HG03108 (cell line): ENCODE measurements around the gene SEC14L1.
"Not testable (repeated sequence)": the region's sequence is repeated elsewhere in the genome, so short reads cannot be mapped to it uniquely, and the experiment has no call there.

Source experiments
- ATAC-seq: cut with Tn5 transposase; IDR thresholded peaks from one replicate; pipeline ENCODE4 v1.9.1; 2021; ENCODE audit warnings: moderate library complexity; ENCODE audit not compliant: unreplicated experiment

Gene SEC14L1

DNA sequence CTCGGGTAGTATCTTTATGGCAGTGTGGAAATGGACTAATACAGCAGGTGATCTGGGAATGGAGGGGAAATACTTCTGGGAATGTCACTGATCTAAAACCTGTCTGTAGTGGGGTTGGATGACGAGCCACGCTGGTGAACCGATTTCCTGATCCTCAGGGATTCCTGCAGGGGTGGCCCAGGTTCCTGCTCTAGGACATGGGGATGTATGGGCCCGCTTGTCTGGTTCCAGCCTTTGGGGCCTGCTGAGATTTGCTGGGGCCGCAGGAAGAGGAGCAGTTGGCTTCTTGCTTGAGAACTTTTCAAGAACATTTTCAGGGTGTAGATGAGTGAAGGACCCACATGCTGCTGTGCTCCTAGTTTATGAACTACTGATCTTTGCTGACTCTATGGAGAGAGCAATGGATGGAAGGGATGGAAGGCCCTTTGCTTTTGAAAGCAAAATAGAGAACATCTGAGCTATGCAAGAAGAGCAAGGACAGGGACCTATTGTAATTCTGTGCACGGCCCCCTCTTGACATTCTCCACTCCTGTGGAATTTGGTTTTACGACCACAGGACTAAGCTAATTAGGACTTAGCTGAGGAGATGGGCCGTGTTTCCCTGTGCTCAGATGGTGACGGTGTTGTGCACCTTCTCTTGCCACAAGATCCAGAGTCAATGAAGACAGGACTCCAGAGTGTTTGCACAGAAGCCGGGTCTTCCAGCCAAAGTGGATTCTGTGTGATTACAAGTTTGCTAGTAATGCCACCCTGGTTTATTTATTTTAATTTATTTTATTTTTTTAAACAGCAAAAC lies 90.5 kb downstream of the SEC14L1 start:
- ATAC-seq, result no peak

DNA sequence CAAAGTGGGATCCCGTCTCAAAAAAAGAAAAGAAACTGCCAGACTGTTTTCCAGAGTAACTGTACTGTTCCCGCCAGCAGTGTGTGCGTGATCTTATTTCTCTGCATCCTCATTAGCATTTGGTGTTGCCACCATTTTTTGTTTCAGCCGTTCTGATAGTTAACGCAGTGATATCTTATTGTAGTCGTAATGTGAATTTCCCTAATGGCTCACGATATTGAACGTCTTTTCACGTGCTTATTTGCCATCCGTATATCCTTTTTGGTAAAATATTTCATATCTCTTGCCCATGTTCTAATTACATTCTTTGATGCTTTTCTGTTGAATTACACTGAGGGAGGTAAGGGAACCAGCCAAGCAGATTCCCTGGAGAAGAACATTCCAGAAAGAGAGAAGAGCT lies 92.4 kb downstream of the SEC14L1 start:
- ATAC-seq, result no peak

- no peak for ATAC-seq
Measured at GRCh38 chr17:77233635-77234334, 93.0 kb downstream of the SEC14L1 start.

DNA sequence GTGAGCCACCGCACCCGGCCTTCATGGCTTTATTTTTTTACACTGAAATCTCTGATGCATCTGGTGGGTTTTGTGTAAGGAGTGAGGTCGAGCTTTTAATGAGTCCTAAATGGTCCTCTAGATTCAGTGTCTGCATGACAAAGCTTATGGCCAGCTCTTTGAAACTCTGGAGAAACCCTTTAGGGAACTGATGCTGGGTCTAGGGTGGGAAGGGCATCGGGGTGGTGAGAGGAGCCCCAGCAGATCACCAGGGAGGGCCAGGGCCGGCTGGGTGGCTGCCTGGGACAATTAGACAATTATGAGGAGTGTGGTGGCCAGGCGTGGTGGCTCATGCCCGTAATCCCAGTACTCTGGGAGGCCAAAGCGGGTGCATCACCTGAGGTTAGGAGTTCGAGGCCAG lies 93.9 kb downstream of the SEC14L1 start:
- no peak for ATAC-seq

DNA sequence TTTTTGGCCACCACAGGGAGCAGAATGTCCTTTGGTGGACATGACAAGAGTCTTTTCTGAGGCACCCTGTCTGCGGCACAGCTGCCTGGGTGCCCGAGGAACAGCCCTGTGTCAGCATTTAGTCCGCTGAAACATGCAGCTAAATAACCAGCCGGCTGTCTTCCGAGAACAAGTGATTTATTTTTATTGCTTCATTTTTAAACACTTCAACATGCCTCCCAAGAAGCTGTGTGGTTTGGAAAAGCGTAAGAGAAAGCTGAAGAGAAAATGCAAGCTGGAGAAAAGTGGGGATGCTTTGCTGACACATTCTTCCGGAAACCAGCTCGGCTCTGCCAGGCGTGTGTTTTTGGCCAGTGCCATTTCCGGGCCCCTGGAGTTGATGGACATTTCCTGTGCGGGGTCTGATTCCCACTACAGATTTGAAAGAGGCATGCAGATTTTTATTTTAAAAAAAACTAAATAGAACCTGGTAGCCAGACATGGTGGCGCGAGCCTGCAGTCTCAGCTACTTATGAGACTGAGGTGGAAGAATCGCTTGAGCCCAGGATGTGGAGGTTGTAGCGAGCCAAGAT lies 94.7 kb downstream of the SEC14L1 start:
- ATAC-seq, result no peak

GRCh38 chr17:77237232-77238008 lies 96.7 kb downstream of the SEC14L1 start:
- ATAC-seq, result no peak

DNA sequence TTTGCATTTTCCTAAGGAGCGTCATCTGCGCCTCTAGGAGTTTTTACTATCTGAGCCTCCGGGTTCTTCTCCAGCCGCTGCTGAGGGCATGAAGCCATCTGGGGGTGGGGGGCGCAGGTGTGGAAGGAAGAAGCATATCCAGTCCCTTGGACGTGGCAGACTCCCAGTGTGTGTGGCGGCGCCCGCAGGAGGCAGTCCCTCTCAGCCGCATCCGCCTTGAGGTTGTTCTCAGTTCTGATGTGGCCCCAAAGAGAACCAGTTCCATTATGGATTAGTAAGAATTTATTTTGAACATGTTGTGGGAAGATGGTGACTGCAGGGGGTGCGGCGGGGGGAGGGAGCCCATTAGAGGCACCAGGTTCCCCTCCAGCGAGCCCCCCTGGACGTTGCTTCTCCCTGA lies 100.2 kb downstream of the SEC14L1 start:
- no peak for ATAC-seq

GRCh38 chr17:77242118-77242851 lies 101.5 kb downstream of the SEC14L1 start:
- no peak for ATAC-seq

- ATAC-seq, result peak; percentile 72
Measured at GRCh38 chr17:77245162-77245926, 104.6 kb downstream of the SEC14L1 start.

GRCh38 chr17:77246110-77247047 lies 105.6 kb downstream of the SEC14L1 start:
- no peak for ATAC-seq

DNA sequence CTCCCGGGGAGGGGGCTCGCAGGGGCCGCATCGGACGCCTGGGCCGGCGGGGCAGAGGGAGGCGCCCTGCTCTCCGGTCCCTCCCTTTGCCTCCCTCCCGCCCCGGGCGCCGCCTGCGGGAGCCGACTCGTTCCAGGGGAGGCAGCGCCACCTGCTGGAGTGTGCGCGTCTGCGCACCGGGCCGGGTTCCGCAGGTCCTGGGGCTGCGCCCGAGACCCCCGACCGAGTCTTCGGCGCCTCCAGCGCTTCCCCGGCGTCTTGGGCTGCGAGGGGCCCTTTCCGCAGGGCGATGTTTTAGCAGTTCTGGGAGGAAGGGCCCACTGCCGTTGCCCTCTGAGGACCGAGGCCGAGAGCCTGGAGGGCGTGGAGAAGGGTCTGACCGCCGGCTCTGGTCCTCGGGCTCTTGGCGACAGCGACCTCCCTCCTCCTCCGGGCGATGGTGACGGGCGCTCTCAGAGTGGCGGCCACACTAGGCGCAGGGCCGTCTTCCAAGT lies 106.3 kb downstream of the SEC14L1 start:
- ATAC-seq, result no peak

GRCh38 chr17:77247609-77248008 lies 106.8 kb downstream of the SEC14L1 start:
- ATAC-seq, result no peak

GRCh38 chr17:77248216-77249114 lies 107.7 kb downstream of the SEC14L1 start:
- no peak for ATAC-seq

DNA sequence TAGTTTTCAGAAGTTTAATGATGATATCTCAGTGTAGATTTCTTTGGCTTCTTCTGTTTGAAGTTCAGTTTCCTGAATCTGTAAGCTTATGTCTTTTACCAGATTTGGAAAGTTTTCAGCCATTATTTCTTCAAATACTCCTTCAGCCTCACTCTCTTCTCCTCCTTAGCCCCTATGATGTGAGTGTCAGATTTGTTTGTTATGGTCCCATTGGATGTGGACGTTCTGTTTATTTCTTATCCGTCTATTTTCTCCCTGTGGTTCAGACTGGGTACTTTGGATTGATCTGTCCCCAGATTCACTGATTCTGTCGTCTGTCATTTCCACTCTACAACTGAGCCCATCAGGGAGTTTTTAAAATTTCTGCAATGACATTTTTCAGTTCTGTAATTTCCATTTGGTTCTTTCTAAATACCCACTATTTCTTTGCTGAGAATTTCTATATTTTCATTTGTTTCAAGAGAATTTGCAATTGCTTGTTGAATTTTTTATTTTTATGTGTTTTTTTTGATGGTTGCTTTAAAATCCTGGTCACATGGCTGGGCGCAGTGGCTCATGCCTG lies 110.9 kb downstream of the SEC14L1 start:
- ATAC-seq, result no peak

DNA sequence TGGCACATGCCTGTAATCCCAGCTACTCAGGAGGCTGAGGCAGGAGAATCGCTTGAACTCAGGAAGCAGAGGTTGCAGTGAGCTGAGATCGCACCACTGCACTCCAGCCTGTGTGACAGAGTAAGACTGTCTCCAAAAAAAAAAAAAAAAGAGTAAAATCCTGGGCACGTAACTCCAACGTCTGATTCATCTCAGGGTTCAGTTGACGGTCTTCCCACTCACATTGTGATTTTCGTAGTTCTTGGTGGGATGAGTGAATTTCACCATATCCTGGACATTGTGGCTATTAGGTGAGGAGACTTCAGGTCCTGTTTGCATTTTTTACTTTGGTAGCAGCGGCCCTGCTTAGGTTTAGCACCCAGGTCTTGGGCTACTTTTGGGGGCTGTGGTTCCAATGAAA lies 111.5 kb downstream of the SEC14L1 start:
- not testable (repeated sequence) for ATAC-seq

- no peak for ATAC-seq
Measured at GRCh38 chr17:77253611-77254051, 112.9 kb downstream of the SEC14L1 start.
